Hematopoietic multipotent progenitor cell treated with erythropoietin and hydrocortisone succinate and interleukin-3 and kit ligand, for 17 days (in vitro differentiated cells): ENCODE data around the gene COL5A2.
A peak's percentile ranks its signal among the peaks of the same experiment; 100 is the strongest.

ENCODE experiments used
- DNase-seq: peaks from one replicate; pipeline ENCODE4 v3.0.0-alpha.2; 2015; ENCODE audit warnings: low spot score

COL5A2 gene

GRCh38 chr2:189147361-189147760, 32.2 kb downstream of the COL5A2 start:
- no peak for DNase-seq

- DNase-seq: no peak
Measured at GRCh38 chr2:189146553-189146952, 33.0 kb downstream of the COL5A2 start.

GRCh38 chr2:189144700-189145211, 34.8 kb downstream of the COL5A2 start:
- DNase-seq: no peak

- DNase-seq: no peak
Measured at GRCh38 chr2:189143925-189144324, 35.6 kb downstream of the COL5A2 start.

- DNase-seq: peak; percentile 34
Measured at GRCh38 chr2:189142893-189143759, 36.4 kb downstream of the COL5A2 start.

GRCh38 chr2:189138800-189139199, 40.8 kb downstream of the COL5A2 start:
- no peak for DNase-seq

GRCh38 chr2:189137519-189137918, 42.0 kb downstream of the COL5A2 start:
- no peak for DNase-seq

GRCh38 chr2:189134485-189134884, 45.1 kb downstream of the COL5A2 start:
- DNase-seq: no peak

GRCh38 chr2:189131991-189132390, 47.6 kb downstream of the COL5A2 start:
- no peak for DNase-seq

- no peak for DNase-seq
Measured at GRCh38 chr2:189129971-189130370, 49.6 kb downstream of the COL5A2 start.

- DNase-seq: no peak
Measured at GRCh38 chr2:189128970-189129369, 50.6 kb downstream of the COL5A2 start.

- no peak for DNase-seq
Measured at GRCh38 chr2:189127756-189128155, 51.8 kb downstream of the COL5A2 start.

- DNase-seq: no peak
Measured at GRCh38 chr2:189125195-189125594, 54.4 kb downstream of the COL5A2 start.

GRCh38 chr2:189124175-189124574, 55.4 kb downstream of the COL5A2 start:
- DNase-seq: no peak

GRCh38 chr2:189118386-189118785, 61.2 kb downstream of the COL5A2 start:
- no peak for DNase-seq

GRCh38 chr2:189116979-189117378, 62.6 kb downstream of the COL5A2 start:
- DNase-seq: no peak

GRCh38 chr2:189116087-189116486, 63.5 kb downstream of the COL5A2 start:
- DNase-seq: no peak

- DNase-seq: no peak
Measured at GRCh38 chr2:189115126-189115525, 64.4 kb downstream of the COL5A2 start.

- DNase-seq: no peak
Measured at GRCh38 chr2:189113963-189114362, 65.6 kb downstream of the COL5A2 start.

- no peak for DNase-seq
Measured at GRCh38 chr2:189111063-189111715, 68.4 kb downstream of the COL5A2 start.

- DNase-seq: no peak
Measured at GRCh38 chr2:189109921-189110397, 69.6 kb downstream of the COL5A2 start.

GRCh38 chr2:189104934-189105333, 74.6 kb downstream of the COL5A2 start:
- no peak for DNase-seq

GRCh38 chr2:189102735-189103134, 76.8 kb downstream of the COL5A2 start:
- no peak for DNase-seq
